ENCODE data around the gene WDR36. TPM values are rescaled to one million over a fixed set of nuclear protein-coding genes. Genes with fewer than 3 reads are reported as not detected.

The WDR36 gene
- total RNA-seq, 1 donor from 2014 or later: 31.6 TPM

DNA sequence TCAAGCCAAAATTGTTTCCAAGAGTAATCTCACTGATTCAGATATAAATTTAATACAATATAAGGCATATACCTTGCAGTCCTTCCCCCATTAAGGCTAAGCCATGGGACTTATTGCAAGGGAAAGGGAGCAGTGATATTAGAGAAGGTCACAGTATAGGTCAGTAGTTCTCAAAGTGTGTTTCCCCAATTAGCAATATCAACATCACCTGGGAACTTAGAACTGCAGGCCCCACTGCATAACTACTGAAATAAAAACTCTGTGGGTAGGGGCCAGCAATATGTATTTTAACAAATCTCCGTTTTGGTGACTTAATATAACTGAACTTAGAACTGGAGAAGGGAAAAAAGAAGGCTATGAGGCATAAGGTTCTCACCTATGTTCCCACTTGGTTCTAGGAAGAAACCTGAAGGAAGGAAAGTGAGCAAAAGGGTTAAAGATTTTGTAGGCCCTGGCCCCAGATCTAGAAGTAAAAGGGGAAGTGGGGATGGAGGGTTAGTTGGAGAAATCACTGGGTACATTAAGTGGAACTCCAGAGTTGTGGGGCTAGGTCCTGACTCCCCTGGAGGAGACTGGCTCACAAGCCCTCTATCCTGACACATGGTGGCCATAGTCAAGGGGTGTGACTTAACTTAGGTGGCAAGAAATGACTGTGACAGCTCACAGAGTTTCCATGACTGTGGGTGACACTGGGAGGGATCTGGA lies 40.7 kb downstream of the WDR36 start:
- no peak overlapping the region for H3K4me3 Mint-ChIP-seq (ENCODE audit: low read depth)
- no peak overlapping the region for H3K27ac Mint-ChIP-seq
- DNase-seq (ENCODE audit: low spot score, unreplicated experiment): no peak
- TF ChIP-seq, protein P1, sequence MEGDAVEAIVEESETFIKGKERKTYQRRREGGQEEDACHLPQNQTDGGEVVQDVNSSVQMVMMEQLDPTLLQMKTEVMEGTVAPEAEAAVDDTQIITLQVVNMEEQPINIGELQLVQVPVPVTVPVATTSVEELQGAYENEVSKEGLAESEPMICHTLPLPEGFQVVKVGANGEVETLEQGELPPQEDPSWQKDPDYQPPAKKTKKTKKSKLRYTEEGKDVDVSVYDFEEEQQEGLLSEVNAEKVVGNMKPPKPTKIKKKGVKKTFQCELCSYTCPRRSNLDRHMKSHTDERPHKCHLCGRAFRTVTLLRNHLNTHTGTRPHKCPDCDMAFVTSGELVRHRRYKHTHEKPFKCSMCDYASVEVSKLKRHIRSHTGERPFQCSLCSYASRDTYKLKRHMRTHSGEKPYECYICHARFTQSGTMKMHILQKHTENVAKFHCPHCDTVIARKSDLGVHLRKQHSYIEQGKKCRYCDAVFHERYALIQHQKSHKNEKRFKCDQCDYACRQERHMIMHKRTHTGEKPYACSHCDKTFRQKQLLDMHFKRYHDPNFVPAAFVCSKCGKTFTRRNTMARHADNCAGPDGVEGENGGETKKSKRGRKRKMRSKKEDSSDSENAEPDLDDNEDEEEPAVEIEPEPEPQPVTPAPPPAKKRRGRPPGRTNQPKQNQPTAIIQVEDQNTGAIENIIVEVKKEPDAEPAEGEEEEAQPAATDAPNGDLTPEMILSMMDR (IDR thresholded peaks at IDR 0.05; ENCODE audit: unreplicated experiment): no peak
- H3K9me3 Mint-ChIP-seq (ENCODE audit: low read depth): no peaks in the 10 kb centered on the region
- H3K4me1 Mint-ChIP-seq (ENCODE audit: low read depth): no peaks in the 10 kb centered on the region
- H3K27me3 Mint-ChIP-seq: no peaks in the 10 kb centered on the region
- peaks cover 3% of the 10 kb centered on the region for H3K36me3 Mint-ChIP-seq (ENCODE audit: insufficient read depth)

DNA sequence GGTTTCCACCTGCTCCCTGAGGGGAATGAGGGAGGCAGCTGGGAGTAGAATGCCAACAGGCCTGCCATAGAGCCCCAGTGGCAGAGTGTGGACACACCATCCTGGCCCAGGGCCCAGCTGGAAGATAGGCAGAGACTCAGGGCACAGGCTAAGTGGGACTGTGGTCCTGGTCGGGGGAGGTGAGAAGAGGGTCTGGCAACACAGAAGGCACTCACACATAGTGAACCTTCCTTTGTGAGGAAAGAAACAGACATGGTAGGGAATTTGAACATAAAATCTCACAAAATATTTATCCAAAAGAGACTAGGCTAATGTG lies 41.2 kb downstream of the WDR36 start:
- Mint-ChIP-seq H3K36me3 (ENCODE audit: insufficient read depth) (peaks cover 3% of the 10 kb centered on the region), H3K27ac (no peak overlapping the region), H3K27me3 (no peaks in the 10 kb centered on the region), H3K9me3 (ENCODE audit: low read depth) (no peaks in the 10 kb centered on the region), H3K4me1 (ENCODE audit: low read depth) (no peaks in the 10 kb centered on the region), H3K4me3 (ENCODE audit: low read depth) (no peak overlapping the region)
- TF ChIP-seq, protein P1 (IDR thresholded peaks at IDR 0.05; ENCODE audit: unreplicated experiment): no peak
- no peak for DNase-seq (ENCODE audit: low spot score, unreplicated experiment)

DNA sequence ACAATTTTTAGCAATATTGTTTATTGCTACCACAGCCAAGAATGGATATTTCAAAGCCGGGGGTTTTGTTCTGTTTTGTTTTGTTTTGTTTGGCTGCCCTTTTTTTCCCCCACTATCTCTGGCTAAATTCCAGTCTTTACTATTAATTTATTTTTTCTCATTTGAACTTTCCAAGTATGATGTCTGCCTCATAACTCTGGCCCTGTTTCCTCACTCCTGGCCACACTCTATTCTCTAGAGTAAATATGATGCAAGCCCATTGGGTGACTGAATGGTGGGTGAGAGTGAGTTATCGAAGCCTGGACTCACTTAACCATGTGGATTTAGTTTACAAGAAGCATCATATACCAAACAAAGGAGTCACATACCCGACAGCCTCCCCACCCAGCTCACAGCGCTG lies 41.9 kb downstream of the WDR36 start:
- DNase-seq (ENCODE audit: low spot score, unreplicated experiment): no peak
- Mint-ChIP-seq H3K4me1 (ENCODE audit: low read depth) (no peaks in the 10 kb centered on the region), H3K4me3 (ENCODE audit: low read depth) (no peak overlapping the region), H3K27ac (no peak overlapping the region), H3K27me3 (no peaks in the 10 kb centered on the region), H3K9me3 (ENCODE audit: low read depth) (no peaks in the 10 kb centered on the region), H3K36me3 (ENCODE audit: insufficient read depth) (peaks cover 2% of the 10 kb centered on the region)
- TF ChIP-seq, protein P1 (IDR thresholded peaks at IDR 0.05; ENCODE audit: unreplicated experiment): no peak

DNA sequence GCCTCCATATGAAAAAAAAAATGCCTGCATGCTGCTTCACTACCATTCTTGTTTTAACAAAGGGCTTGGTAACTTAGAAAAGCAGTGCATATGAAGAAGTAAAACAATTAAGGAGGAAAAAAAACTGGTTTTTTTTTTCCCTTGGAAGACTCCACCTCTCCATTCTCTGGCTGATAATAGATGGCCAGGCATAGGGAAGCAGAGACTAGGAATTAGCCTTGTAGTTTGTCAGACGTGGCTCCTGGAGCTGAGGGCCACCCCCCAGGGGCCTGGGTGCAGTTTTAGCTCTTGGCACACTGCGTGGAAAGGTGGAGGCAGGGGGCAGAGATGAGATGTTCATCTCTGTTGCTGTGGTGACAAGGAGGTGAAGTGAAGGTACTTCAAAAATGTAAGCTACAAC lies 42.7 kb downstream of the WDR36 start:
- Mint-ChIP-seq H3K9me3 (ENCODE audit: low read depth) (no peaks in the 10 kb centered on the region), H3K27me3 (no peaks in the 10 kb centered on the region), H3K4me3 (ENCODE audit: low read depth) (no peak overlapping the region), H3K27ac (no peak overlapping the region), H3K4me1 (ENCODE audit: low read depth) (no peaks in the 10 kb centered on the region), H3K36me3 (ENCODE audit: insufficient read depth) (peaks cover 1% of the 10 kb centered on the region)
- no peak for DNase-seq (ENCODE audit: low spot score, unreplicated experiment)
- TF ChIP-seq, protein P1 (IDR thresholded peaks at IDR 0.05; ENCODE audit: unreplicated experiment): no peak

DNA sequence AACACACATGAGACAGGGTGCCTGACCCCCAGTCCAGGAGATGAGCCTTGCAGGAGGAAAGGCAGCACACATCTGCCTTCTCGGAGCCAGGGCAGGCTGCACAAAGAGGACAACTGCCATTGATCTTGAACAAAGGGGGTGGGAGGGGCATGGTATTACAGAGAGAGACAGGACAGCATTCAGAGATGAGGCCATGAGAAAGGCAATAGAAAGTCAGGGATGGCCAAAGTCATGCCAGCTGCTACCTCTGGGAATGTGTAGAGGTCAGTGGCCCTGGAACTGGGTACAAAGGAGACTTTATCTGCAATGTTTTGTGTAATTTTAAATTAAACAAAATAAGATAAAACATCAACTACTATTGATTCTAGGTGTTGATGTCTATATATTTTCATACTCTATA lies 43.2 kb downstream of the WDR36 start:
- Mint-ChIP-seq H3K27ac (no peak overlapping the region), H3K4me1 (ENCODE audit: low read depth) (no peaks in the 10 kb centered on the region), H3K4me3 (ENCODE audit: low read depth) (no peak overlapping the region), H3K27me3 (no peaks in the 10 kb centered on the region), H3K9me3 (ENCODE audit: low read depth) (no peaks in the 10 kb centered on the region), H3K36me3 (ENCODE audit: insufficient read depth) (no peaks in the 10 kb centered on the region)
- TF ChIP-seq, protein P1 (IDR thresholded peaks at IDR 0.05; ENCODE audit: unreplicated experiment): no peak
- no peak for DNase-seq (ENCODE audit: low spot score, unreplicated experiment)
